GM23338 (cell line): Measurements from ENCODE around the gene JARID2.

Source experiments
- CREB1 ChIP-seq: fragments of 250-450 bp; sonication (Bioruptor Pico); IDR thresholded peaks from 2 replicates; pipeline ENCODE4 v1.5.0; 2020; ENCODE audit warnings: low read depth, mild to moderate bottlenecking, moderate library complexity
- EZH2 ChIP-seq: fragments of 200-600 bp; sonication (generic); IDR thresholded peaks from one replicate; pipeline ENCODE4 v1.8.0; 2017; ENCODE audit warnings: antibody characterized with exemption, mild to moderate bottlenecking, low read depth; ENCODE audit not compliant: unreplicated experiment
- EZH2phosphoT487 ChIP-seq: fragments of 200-600 bp; sonication (generic); IDR thresholded peaks from one replicate; pipeline ENCODE4 v1.8.1; 2018; ENCODE audit warnings: antibody characterized with exemption; ENCODE audit not compliant: unreplicated experiment
- JUNB ChIP-seq: IDR thresholded peaks from one replicate; pipeline ENCODE4 v1.6.1; 2016; ENCODE audit warnings: antibody characterized with exemption; ENCODE audit not compliant: unreplicated experiment
- POLR2AphosphoS5 ChIP-seq: IDR thresholded peaks from 2 replicates; pipeline ENCODE4 v1.6.1; 2016; ENCODE audit warnings: antibody characterized with exemption, low read depth
- TF ChIP-seq, protein P1 (sequence below), 2 experiments: fragments of 200-600 bp in 1 of 2; sonication (generic) in 1 of 2; conservative IDR thresholded peaks; 2 replicates each; pipeline versions ENCODE4 v1.5.1 to v1.6.1; 2016 to 2017; ENCODE audit warnings: antibody characterized with exemption in 2 of 2, low read depth in 2 of 2, mild to moderate bottlenecking in 2 of 2, moderate library complexity in 1 of 2
- TF ChIP-seq, protein P2 (sequence below): IDR thresholded peaks from one replicate; pipeline ENCODE4 v1.6.1; 2018; ENCODE audit warnings: antibody characterized with exemption; ENCODE audit not compliant: unreplicated experiment

DNA sequence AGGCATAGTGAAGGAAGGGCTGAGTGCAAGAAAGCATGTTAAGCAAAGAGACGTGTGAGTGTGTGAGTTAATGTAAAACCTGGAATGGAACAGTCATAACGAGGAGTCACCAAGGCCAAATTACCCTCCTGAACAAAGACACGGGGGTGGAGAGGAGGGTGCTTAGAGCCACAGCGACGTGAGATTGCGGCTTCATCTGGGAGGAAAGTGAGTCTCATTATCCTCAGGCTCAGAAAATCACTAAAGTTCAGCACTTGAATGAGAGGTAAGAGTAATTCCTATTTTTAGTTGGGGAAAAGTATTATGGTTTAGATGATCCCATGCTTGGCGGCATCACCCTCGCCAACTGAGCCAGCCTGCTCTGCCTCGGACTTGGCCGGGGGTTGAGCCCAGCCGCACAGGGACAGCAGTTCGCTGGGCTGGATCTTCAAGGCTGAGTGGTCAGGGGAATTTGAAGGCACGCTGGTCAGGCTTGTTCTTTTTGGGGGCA lies 280.4 kb downstream of the JARID2 start:
- TF ChIP-seq, protein P1, sequence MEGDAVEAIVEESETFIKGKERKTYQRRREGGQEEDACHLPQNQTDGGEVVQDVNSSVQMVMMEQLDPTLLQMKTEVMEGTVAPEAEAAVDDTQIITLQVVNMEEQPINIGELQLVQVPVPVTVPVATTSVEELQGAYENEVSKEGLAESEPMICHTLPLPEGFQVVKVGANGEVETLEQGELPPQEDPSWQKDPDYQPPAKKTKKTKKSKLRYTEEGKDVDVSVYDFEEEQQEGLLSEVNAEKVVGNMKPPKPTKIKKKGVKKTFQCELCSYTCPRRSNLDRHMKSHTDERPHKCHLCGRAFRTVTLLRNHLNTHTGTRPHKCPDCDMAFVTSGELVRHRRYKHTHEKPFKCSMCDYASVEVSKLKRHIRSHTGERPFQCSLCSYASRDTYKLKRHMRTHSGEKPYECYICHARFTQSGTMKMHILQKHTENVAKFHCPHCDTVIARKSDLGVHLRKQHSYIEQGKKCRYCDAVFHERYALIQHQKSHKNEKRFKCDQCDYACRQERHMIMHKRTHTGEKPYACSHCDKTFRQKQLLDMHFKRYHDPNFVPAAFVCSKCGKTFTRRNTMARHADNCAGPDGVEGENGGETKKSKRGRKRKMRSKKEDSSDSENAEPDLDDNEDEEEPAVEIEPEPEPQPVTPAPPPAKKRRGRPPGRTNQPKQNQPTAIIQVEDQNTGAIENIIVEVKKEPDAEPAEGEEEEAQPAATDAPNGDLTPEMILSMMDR (conservative IDR thresholded peaks at IDR 0.05; ENCODE audit: low read depth in 2 of 2): no peak
- TF ChIP-seq POLR2AphosphoS5 (0 out of 2 replicates have a peak, but pooled peaks have one; percentile 7), EZH2 (no peak), CREB1 (CRISPR knock-in tag) (no peak), EZH2phosphoT487 (no peak), JUNB (no peak)
- TF ChIP-seq, protein P2, sequence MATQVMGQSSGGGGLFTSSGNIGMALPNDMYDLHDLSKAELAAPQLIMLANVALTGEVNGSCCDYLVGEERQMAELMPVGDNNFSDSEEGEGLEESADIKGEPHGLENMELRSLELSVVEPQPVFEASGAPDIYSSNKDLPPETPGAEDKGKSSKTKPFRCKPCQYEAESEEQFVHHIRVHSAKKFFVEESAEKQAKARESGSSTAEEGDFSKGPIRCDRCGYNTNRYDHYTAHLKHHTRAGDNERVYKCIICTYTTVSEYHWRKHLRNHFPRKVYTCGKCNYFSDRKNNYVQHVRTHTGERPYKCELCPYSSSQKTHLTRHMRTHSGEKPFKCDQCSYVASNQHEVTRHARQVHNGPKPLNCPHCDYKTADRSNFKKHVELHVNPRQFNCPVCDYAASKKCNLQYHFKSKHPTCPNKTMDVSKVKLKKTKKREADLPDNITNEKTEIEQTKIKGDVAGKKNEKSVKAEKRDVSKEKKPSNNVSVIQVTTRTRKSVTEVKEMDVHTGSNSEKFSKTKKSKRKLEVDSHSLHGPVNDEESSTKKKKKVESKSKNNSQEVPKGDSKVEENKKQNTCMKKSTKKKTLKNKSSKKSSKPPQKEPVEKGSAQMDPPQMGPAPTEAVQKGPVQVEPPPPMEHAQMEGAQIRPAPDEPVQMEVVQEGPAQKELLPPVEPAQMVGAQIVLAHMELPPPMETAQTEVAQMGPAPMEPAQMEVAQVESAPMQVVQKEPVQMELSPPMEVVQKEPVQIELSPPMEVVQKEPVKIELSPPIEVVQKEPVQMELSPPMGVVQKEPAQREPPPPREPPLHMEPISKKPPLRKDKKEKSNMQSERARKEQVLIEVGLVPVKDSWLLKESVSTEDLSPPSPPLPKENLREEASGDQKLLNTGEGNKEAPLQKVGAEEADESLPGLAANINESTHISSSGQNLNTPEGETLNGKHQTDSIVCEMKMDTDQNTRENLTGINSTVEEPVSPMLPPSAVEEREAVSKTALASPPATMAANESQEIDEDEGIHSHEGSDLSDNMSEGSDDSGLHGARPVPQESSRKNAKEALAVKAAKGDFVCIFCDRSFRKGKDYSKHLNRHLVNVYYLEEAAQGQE: no peak
